ENCODE measurements around the gene C13orf46. TPM values are rescaled to one million over a fixed set of nuclear protein-coding genes. Genes with fewer than 3 reads are reported as not detected.

The C13orf46 gene
- total RNA-seq, 4 donors from 2014 or later, result 0.17 to 0.94 (median 0.44) TPM; not detected in 1

DNA sequence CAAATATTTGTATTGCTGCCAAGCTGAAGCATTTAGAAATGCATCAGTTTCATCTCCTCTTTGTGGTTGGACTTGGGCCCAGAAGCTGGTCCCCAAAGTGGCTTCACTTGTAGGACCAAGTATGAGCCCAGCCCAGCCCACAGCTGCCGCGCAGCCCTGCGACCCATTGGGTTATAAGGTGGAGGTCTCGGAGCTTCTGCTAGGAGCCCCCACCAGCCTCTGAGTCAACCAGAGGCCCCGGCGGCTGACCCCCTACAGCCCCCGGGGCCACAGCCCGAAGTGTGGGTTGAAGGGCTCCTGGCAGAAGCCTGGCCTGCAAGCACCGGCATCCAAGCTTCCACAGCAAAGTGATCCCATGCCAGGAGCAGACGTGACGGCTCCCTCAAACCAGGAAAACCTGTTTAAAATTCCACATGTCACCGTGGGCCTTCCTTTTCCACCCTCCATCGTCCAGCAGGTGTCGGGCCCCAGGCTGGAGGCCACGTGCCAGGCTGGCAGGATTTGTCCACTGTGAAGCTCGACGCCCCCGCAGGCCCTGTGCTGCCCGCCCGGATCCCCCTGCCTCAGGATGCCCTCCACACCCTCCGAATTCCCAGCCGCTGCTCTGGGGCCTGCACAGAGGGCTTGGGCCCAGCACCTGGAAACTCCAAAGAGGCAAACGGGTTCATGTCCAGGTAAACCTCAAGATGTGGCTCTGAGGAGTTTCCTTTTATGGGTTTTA is 54.7 kb downstream of the C13orf46 start:
- TF ChIP-seq, protein P1, sequence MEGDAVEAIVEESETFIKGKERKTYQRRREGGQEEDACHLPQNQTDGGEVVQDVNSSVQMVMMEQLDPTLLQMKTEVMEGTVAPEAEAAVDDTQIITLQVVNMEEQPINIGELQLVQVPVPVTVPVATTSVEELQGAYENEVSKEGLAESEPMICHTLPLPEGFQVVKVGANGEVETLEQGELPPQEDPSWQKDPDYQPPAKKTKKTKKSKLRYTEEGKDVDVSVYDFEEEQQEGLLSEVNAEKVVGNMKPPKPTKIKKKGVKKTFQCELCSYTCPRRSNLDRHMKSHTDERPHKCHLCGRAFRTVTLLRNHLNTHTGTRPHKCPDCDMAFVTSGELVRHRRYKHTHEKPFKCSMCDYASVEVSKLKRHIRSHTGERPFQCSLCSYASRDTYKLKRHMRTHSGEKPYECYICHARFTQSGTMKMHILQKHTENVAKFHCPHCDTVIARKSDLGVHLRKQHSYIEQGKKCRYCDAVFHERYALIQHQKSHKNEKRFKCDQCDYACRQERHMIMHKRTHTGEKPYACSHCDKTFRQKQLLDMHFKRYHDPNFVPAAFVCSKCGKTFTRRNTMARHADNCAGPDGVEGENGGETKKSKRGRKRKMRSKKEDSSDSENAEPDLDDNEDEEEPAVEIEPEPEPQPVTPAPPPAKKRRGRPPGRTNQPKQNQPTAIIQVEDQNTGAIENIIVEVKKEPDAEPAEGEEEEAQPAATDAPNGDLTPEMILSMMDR (IDR thresholded peaks at IDR 0.05; ENCODE audit: low read depth), result no peak

DNA sequence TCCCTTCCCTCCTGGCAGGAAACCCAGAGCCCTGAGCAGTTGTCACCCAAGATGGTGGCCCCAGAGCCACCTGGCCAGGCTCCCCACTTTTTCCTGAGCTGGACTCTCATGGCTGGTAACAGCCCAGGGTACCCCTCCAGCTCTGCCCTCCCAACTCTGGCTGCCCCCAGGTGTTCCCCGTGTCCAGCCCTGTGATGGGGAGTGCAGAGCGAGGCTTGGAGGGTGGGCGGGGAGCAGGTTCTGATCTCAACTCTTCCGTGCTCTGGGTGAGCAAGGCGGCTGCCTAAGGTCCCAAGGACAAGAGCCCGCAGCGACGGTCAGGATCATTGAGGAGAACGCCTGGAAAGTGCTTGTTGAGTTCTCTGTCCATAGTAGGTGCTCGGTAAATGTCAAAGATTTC is 55.3 kb downstream of the C13orf46 start:
- TF ChIP-seq, protein P1 (IDR thresholded peaks at IDR 0.05; ENCODE audit: low read depth), result no peak

DNA sequence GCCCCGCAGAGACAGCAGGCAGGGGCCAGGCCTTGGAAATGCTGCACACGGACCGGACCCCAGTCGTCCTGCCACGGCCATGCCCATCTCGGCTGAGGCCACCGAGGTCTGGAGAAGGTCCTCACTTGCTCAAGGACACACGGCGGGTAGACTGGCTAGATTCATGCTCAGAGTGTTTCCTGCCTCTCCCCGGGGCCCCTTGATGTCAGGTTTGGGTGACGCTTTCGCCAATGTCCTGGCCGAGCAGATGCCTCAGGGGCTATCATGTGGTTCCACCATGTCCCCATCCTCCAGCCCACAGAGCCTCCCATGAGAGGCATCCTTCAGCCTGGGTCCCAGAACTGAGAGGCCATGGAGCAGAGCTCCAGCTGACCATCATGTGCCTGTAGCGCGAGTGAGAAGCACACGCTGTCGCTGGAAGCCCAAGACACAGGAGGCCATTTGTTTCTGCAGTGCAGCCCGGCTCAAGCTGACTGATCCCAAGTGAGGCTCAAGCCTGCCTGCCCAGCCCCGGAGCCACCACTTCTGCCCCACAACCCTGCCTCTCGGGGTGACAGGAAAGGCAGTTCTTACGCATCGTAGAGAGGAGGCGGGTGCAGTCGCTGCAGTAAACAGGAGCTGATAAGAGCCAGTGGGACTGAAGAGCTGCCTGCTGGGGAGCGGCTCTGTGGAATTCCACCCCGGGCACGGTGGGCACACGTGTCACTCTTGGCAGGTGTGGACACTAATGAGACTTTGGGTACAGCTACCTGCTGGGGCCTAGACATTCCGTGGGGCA is 56.1 kb downstream of the C13orf46 start:
- TF ChIP-seq, protein P1 (IDR thresholded peaks at IDR 0.05; ENCODE audit: low read depth), result no peak

DNA sequence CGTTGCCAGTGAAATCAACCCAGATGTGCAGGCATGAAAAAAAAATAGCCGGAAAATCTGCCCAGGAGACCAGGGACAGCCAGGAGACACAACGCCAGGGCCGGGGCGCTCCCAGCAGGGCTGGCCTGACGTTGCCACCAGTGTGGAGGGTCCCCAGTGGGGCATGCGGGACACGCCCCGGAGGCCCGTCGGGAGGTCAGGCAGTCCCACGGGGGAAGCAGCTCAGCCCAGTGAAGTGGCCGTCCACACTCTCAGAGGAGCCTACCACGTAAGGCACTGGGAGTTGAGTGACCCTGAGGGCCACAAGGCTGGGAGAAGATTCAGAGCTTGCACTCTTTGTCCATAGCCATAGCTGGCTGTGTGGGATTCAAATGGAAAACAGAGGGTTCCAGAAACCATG is 56.8 kb downstream of the C13orf46 start:
- TF ChIP-seq, protein P1 (IDR thresholded peaks at IDR 0.05; ENCODE audit: low read depth), result no peak

DNA sequence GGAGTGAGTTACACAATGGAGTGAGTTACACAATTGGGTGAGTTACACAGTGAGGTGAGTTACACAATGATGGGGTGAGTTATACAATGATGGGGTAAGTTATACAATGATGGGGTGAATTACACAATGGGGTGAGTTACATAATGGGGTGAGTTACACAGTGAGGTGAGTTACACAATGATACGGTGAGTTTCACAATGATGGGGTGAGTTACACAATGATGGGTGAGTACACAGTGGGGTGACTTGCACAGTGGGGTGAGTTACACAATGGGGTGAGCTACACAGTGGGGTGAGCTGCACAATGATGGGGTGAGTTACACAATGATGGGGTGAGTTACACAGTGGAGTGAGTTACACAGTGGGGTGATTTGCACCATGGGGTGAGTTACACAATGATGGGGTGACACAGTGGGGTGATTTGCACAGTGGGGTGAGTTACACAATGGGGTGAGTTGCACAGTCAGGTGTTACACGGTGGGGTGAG is 57.5 kb downstream of the C13orf46 start:
- TF ChIP-seq, protein P1 (IDR thresholded peaks at IDR 0.05; ENCODE audit: low read depth), result no peak

DNA sequence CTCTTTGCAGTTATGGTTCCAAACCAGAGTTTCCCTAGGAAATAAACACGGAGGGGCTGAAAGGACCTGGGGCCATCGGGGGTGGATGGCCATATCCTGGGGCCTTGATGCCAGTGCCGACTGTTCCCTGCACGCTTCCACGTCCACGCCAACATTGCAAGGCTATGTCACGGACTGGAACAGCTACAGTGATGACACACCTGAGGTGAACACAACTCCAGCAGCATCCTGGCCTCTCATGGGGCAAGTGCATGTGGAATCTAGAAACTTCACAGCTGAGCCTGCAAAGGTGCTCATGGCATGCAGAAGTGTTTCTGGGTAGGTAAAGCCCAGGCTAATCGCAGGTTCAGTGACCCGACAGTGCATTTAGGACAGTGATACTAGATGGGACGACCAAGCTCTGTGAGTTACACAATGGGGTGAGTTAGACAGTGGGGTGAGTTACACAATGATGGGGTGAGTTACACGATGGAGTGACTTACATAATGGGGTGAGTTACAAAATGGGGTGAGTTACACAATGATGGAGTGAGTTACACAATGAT is 58.0 kb downstream of the C13orf46 start:
- TF ChIP-seq, protein P1 (IDR thresholded peaks at IDR 0.05; ENCODE audit: low read depth), result no peak

Data from subcutaneous adipose tissue (tissue), 4 donors.